DMS53 (cell line): ENCODE measurements around the gene NR2C2AP.

ENCODE experiments used
- DNase-seq: peaks from one replicate; lab custom pipeline; 2025; lab: John Stamatoyannopoulos, UW

The NR2C2AP gene

DNA sequence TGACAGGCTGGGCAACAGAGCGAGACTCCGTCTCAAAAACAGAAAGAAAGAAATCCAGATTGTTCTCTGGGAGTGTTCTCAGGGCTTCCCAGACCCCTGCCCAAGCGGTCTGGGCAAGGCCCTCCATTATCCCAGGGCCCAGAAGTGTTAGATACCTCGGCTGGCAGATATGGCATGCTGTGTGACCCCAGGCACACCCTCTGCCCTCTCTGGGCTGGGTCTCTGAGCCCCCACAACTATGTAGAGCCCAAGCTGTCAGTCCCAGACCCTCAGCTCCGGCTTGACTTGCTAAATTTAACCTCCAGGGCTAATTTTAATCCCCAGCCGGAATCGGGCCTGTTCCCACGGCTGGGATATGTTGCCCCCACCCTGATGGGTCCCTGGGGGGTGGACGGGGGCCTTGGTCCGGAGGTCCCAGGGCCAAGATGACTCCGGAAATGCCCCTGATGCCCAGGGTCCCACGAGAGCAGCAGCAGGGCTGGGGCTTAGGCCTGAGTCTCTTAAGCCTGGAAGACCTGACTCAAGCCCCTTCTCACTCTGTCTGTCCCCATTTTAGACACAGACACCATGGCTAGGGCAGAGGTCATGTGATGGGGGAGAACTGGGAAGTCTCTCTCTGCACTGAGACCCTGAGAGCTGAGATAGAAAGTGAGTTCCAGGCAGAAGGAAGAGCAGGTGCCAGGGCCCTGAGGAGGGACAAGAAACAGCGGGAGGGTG is 50.4 kb downstream of the NR2C2AP start:
- no peak for DNase-seq

DNA sequence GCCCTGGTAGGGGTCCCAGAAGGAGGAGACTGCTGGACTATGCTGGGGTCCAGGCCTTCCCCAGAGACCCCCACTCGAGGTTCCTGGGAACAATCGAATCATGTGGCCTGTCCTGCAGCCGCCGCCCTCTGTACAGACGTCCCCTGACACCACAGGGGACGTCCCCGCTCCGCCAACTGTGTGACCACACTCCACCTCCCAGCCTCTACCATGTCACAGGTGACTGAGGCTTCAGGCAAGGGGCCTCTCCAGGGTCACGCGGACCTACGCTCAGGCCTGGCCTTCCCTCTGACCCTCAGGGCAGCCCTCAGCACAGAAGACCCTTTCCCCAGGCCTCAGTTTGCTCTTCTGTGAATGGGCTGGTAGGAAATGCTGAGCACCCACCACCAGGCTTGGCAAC is 51.8 kb downstream of the NR2C2AP start:
- no peak for DNase-seq
